NB4 (cell line): ENCODE measurements around the gene OPCML.

Experiments used
- POLR2A ChIP-seq: IDR thresholded peaks from 2 replicates; pipeline ENCODE4 v1.6.1; 2011; ENCODE audit warnings: mild to moderate bottlenecking; ENCODE audit not compliant: insufficient read length; ENCODE audit errors: extremely low read depth
- TF ChIP-seq, protein P1 (sequence below): IDR thresholded peaks from one replicate; pipeline ENCODE4 v1.5.1; 2012; ENCODE audit warnings: low read depth, low read length
- TF ChIP-seq, protein P2 (sequence below): IDR thresholded peaks from 2 replicates; pipeline ENCODE4 v1.6.1; 2011; ENCODE audit warnings: low read depth, low read length

DNA sequence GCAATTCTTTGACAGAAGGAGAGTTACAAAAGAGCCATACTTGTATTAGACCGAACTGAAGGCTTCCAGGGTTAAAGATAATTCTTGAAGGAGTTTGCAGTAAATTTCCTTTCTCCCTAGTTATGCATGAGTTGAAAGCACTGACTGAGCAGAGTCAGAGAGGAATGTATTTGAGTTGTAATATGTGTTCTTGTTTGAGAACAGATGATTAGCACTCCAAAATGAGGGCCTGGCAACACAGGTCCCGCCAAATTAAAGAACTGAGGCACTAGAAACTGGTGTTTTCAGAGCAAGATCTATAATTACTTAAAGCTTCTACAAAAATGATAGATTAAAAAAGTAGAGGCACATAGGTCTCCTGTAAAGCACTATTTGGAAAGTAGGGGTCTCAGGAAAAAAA, 970.4 kb downstream of the OPCML start:
- TF ChIP-seq, protein P1, sequence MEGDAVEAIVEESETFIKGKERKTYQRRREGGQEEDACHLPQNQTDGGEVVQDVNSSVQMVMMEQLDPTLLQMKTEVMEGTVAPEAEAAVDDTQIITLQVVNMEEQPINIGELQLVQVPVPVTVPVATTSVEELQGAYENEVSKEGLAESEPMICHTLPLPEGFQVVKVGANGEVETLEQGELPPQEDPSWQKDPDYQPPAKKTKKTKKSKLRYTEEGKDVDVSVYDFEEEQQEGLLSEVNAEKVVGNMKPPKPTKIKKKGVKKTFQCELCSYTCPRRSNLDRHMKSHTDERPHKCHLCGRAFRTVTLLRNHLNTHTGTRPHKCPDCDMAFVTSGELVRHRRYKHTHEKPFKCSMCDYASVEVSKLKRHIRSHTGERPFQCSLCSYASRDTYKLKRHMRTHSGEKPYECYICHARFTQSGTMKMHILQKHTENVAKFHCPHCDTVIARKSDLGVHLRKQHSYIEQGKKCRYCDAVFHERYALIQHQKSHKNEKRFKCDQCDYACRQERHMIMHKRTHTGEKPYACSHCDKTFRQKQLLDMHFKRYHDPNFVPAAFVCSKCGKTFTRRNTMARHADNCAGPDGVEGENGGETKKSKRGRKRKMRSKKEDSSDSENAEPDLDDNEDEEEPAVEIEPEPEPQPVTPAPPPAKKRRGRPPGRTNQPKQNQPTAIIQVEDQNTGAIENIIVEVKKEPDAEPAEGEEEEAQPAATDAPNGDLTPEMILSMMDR, result no peak
- no peak for TF ChIP-seq POLR2A
- TF ChIP-seq, protein P2, sequence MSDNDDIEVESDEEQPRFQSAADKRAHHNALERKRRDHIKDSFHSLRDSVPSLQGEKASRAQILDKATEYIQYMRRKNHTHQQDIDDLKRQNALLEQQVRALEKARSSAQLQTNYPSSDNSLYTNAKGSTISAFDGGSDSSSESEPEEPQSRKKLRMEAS, result no peak
